Pons (tissue), 1 donor: ENCODE results near the gene SOWAHC.

Experiments used
- DNase-seq: peaks from one replicate; pipeline ENCODE4 v3.0.0-alpha.2; 2016; ENCODE audit warnings: low spot score

Gene SOWAHC

GRCh38 chr2:109647636-109648035 is 33.5 kb downstream of the SOWAHC start:
- DNase-seq: no peak

DNA sequence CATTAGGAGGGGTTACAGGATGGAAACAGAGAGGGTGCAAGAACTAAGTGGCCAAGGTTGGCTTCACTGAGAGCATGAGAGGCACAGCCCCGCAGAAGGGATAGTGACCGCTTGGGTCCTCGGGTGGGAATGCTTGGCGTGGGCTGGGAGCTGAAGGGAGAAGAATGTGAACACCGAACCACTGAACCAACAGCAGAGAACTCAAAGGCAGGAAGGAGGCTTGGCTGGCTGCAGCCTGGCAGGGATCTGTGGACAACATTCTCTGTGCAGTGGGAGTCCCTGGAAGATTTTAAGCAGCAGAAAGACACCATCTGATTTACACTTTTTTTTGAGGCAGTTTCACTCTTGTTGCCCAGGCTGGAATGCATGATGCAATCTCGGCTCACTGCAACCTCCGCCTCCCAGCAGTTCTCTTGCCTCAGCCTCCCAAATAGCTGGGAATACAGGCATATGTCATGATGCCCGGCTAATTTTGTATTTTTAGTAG is 33.9 kb downstream of the SOWAHC start:
- DNase-seq: no peak

GRCh38 chr2:109649736-109650695 is 35.9 kb downstream of the SOWAHC start:
- no peak for DNase-seq

GRCh38 chr2:109654326-109655050 is 40.3 kb downstream of the SOWAHC start:
- no peak for DNase-seq

GRCh38 chr2:109655287-109655686 is 41.1 kb downstream of the SOWAHC start:
- no peak for DNase-seq

- DNase-seq: no peak
Measured at GRCh38 chr2:109659396-109660045, 45.4 kb downstream of the SOWAHC start.

GRCh38 chr2:109660046-109660860 is 46.1 kb downstream of the SOWAHC start:
- no peak for DNase-seq

GRCh38 chr2:109662889-109663288 is 48.7 kb downstream of the SOWAHC start:
- DNase-seq: no peak

DNA sequence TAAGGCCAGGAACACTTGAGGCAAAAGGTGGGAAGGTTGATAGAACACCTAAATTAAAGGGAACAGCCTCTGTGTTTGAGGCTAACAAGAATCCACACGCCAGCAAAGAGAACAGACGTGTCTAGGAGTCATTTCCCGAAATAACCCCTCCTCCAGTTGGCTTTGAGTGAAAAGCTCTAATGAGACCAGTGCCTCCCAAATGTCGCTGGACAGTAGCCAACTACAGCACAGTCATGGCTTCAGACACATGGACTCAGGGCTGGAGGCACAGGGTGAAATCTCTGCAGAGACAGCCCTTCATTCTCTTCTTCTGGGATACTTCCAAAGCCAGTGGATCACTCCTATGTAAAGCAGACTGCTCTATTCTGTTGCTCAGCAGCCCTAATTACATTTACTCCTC is 49.6 kb downstream of the SOWAHC start:
- peak; percentile 76 for DNase-seq

- DNase-seq: no peak
Measured at GRCh38 chr2:109666466-109666865, 52.3 kb downstream of the SOWAHC start.
